Adipose tissue (tissue), 3 donors: ENCODE measurements around the gene CD80. TPM values are rescaled to one million over a fixed set of nuclear protein-coding genes. Genes with fewer than 3 reads are reported as not detected.
"Not testable (repeated sequence)": the region's sequence is repeated elsewhere in the genome, so short reads cannot be mapped to it uniquely, and the experiment has no call there.

Source experiments
- H3K27ac ChIP-seq: one replicate; pipeline ENCODE4 v1.5.1; 2013; ENCODE audit warnings: low read depth, low read length
- WGBS, 3 donors: extraction: QIAGEN DNeasy Blood & Tissue Kit; methylation state at CpG; one replicate each; pipeline ENCODE4 v1.1.7; 2013; 5-methylcytosine and 5-hydroxymethylcytosine counted together
- polyA plus RNA-seq, 3 donors: library from polyadenylated mRNA; stranded (reverse); fragments of 200-250 nt; gene quantifications; one replicate each; pipeline ENCODE4 v1.2.3, GENCODE V29; 2013
- donor health status: healthy with polysubstance abuse.
- donor health status: Bipolar disorder and iron deficiency.
- donor health status: healthy.

CD80 gene
- polyA plus RNA-seq, 3 donors: 0.06 to 0.14 TPM; not detected in 1

- no peak overlapping the region for H3K27ac ChIP-seq
- 80 to 85% (median 83%) methylated on average over 3 of the region's 3 CpGs for WGBS, 3 donors
These were observed 27.3 kb upstream of the CD80 start for GRCh38 chr3:119586733-119587172.

- WGBS, 3 donors: 95 to 97% (median 96%) methylated on average over 11 of the region's 11 CpGs
- H3K27ac ChIP-seq: no peak overlapping the region
These were observed 26.6 kb upstream of the CD80 start for GRCh38 chr3:119585856-119586570.

DNA sequence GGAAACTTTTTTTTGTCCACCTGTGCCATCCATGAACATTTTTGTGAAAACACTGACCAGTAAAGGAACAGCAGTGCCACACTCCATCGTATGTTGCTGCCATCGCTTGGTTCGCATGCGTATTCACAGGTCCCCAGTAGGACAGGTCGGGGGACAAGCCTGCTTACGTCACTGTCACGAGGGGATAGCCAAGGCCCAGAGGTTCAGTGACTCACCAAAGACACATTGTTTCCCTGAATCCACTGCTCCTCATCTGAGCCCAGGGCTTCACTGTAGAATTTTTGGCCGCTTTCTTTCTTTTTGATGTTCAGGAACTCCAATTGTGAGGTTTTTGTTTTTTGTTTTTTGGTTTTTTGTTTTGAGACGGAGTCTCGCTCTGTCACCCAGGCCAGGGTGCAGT lies 25.8 kb upstream of the CD80 start:
- no peak overlapping the region for H3K27ac ChIP-seq
- WGBS, 3 donors: 94 to 96% (median 94%) methylated on average over 10 of the region's 10 CpGs

GRCh38 chr3:119582178-119582577 lies 22.8 kb upstream of the CD80 start:
- no peak overlapping the region for H3K27ac ChIP-seq
- WGBS, 3 donors: 80 to 91% (median 82%) methylated on average over 6 of the region's 6 CpGs

DNA sequence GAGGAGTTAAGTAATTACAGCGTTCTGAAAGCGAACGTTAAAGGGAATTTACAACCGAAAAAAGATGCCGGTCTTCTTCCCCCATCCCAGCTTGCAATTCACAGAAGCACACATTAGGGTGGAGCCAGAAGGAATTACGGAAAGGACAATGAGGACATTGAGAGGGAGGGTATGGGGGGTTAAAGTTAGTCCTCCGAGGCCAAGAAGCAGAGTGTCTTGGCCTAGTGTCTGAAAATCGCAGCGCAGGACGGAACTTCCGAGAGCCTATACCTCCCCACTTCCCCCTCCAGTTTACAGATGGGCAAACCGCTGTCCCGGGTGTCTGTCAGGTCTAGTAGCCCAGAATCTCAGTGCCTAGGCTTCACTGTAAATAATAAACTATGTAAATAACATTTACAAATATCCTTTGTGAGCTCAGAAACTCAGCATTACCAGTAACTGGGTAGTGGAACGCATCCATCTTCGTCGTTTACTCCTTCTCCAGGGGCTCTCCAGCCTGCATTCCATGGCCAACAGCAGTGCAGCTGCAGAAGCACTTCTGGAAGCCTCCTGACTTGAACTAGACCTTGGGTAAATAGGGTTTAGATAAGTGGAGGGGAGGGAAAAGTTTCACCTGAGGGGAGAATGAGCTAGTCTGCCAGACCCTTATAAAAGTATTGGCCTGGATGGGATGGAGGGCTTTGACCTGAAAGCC lies 20.8 kb upstream of the CD80 start:
- 13 to 20% (median 14%) methylated on average over 16 of the region's 16 CpGs for WGBS, 3 donors
- H3K27ac ChIP-seq: peak overlapping the region; percentile 69

DNA sequence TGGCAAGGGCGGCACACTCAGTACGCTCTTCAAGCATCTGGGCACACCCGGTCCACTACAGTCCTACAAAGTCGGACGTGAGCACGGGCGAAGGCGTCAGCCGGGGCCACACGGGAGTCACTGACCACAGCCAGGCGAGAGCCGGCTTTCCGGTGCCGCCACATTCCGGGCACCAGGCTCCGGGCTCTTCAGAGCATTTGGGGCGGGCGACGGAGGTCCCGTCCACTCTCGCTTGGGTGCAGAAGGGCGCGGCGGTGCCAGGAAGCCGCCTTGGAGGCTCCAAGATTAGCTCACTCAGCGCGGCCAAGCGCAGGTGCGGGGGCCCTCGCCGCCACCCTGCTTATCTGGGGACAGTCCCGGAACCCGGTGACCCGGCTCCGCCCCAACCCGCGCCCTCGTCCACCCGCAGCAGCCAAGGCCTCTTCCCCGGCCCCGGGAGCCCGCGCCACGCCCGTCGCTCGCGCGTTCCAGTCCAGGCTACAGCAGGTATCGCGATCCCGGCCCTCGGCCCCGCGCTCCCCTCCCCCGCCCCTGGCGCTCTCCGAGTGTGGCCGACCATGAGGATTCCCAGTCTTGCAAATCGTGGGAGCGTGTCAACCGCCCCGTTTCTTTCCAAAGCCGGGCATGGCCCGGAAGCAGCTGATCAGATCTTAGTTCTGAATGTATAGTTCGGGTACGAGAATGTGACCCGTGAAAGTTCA lies 20.1 kb upstream of the CD80 start, which contains the start of gene ADPRH:
ADPRH (plus strand) TSS at position 127 of the 701 bp plus-strand sequence. CDS start 2,678 bp downstream, outside the sequence.
- WGBS, 3 donors: 1% methylated on average over 63 to 68 of the region's 68 CpGs
- H3K27ac ChIP-seq: peak within 1 kb of the TSS; percentile 69

- H3K27ac ChIP-seq: no peak overlapping the region
These were observed 16.1 kb upstream of the CD80 start for GRCh38 chr3:119575507-119575906.

DNA sequence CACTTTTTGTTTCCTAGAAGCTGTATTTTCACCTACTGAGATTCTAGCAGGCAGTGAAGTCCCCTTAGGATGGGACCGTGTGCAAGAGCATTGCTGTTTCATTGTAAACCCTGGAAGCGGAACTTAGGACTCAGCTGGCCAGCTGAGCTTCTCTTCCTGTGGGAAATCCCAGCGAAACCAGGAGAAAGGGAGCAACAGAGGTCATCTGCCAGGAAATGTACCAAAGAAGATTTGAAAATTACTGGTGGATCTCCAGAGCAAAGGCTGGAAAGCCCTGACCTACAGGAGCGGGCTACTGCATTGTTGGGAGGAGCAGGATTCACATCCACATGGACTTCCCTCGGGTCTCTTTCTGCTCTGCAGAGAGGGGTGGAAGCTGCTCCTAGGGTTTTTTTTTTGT lies 12.3 kb upstream of the CD80 start:
- H3K27ac ChIP-seq: no peak overlapping the region
- WGBS, 3 donors: 47 to 82% (median 70%) methylated on average over 5 of the region's 5 CpGs

DNA sequence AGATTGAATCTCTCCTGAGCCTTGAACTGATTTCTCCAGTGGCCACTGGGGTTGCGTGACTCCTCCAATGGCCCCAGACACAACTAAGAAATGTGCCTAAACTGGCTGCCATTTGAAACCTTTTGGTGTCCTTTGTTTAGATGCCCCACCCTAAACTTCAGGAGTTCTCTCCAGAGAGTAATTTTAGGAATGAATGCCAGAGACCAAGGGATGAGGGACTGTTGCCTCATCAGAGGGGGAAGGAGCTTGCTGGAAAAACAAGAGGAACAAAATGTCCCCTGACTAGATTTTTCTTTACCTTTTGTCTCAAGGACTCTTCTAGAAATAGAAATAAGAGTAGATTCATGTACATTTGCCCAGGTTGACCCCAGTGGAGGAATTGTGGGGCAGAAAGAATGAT lies 11.8 kb upstream of the CD80 start:
- 79 to 96% (median 86%) methylated on average over 1 of the region's 1 CpG for WGBS, 3 donors
- H3K27ac ChIP-seq: no peak overlapping the region

DNA sequence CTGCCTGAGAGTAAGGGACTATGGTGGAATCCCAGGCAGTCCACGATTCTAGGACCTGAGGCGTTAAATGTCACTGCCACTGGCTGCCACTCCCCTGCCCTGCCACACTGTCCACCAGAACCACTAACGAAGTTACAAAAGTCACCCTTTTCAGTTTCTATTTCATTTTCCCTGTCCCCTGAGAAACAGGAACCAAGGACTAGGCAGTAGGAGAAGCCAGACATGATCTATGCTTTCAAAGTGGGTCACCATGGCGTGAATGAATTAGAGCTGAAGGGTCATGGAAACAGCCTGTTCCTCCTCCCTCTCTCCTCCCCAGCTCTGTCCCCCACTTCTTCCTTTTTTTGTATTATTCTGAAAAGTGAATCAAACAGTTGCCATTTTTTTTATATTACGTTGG lies 10.8 kb upstream of the CD80 start:
- 56 to 82% (median 68%) methylated on average over 5 of the region's 5 CpGs for WGBS, 3 donors
- H3K27ac ChIP-seq: no peak overlapping the region

DNA sequence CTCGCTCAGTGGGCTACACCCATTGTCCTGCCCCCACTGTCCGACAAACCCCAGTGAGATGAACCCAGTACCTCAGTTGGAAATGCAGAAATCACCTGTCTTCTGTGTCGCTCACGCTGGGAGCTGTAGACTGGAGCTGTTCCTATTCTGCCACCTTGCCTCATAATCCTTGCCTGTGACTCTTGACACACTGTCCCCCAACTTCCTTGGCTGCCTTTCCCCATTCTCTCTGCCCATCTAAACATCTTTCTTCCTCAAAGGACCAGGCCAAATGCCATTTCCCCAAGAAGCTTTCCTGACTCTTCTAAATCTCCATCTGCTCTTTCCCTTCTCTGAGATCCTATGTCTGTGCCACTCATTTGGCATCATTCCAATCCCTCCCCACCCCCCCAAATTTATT lies 9.7 kb upstream of the CD80 start:
- H3K27ac ChIP-seq: no peak overlapping the region
- 81 to 92% (median 87%) methylated on average over 4 of the region's 4 CpGs for WGBS, 3 donors

DNA sequence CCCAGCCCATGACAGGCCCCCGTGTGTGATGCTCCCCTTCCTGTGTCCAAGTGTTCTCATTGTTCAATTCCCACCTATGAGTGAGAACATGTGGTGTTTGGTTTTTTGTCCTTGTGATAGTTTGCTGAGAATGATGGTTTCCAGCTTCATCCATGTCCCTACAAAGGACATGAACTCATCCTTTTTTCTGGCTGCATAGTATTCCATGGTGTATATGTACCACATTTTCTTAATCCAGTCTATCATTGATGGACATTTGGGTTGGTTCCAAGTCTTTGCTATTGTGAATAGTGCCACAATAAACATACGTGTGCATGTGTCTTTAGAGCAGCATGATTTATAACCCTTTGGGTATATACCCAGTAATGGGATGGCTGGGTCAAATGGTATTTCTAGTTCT lies 3.9 kb upstream of the CD80 start:
- 82 to 93% (median 88%) methylated on average over 2 of the region's 2 CpGs for WGBS, 3 donors
- not testable (repeated sequence) for H3K27ac ChIP-seq

DNA sequence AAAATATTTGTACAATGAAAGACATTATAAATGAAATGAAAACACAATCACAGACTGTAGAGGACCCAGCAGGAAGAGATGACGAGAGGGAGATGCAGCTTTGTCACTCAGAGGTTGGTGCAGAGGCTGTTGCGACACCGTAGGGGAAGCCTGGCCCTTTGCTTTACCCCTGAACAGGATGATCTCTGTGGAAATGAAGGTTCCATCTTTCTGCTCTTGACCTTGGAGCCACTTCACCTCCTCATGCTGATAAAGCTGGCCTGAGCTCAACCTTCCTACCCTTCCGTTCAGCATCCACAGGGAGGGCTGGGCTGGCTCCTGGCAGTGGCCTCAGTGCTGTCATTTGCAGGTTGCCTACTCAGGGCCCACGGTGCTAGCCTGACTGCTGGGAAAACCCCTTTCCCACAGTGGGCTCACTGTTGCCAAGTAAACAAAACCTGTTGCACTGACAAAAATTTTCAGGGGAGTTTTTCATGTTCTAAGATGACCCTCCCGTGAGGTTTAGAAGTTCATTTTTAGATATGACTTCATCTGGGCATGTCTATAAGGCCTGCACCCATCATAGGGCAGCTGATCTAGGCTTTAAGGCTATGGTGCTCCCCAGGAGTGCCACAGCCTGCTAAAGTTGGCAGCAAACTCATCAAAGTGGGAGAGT lies 3.0 kb upstream of the CD80 start:
- H3K27ac ChIP-seq: no peak overlapping the region
- 45 to 59% (median 53%) methylated on average over 6 of the region's 6 CpGs for WGBS, 3 donors

DNA sequence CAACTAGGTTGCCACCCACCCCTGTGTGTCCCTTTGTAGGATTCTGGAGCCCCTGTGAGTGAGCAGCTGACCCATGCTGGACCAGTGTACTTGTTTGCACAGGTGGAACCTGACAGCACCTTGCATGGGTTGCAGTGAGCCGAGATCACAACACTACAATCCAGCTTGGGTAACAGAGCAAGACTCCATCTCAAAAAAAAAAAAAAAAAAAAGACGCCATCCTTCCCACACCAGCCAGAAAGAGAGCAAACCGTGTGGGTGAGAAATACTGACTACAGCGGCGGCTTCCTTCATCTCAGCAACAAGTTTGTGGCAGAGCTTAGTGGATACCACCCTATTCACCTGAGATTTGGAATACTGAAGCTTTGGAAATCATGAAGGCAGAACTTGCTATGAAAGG lies 746 bp upstream of the CD80 start:
- 82 to 93% (median 89%) methylated on average over 5 of the region's 5 CpGs for WGBS, 3 donors
- no peak overlapping the region for H3K27ac ChIP-seq

DNA sequence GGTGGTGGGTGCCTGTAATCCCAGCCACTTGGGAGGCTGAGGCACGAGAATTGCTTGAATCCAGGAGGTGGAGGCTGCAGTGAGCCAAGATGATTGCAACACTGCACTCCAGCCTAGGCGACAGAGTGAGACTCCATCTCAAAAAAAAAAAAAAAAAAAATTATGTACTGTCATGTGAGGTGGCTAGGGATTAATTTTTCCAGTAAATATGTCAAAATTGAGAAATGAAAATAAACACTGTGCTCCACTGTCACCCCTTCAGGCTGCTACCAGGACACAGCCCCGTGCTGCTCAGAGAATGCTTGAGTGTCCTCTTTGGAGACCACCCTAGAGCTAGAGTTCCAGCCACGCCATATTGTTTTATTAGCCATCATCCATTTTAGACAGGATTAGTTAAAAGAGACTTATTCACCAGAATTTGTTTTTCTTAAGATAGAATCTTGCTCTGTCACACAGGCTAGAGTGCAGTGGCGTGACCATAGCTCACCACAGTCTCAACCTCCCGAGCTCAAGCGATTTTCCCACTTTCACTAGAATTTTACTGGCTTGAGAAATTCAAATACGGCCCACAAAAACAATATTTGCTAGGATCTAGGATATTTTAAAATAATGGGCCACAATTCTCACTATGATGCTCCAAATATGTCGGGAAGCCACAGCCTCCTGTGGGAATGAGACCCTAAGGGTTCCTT lies 642 bp downstream of the CD80 start:
- 85 to 92% (median 87%) methylated on average over 9 of the region's 9 CpGs for WGBS, 3 donors
- H3K27ac ChIP-seq: no peak overlapping the region

- 55 to 77% (median 57%) methylated on average over 3 of the region's 3 CpGs for WGBS, 3 donors
- H3K27ac ChIP-seq: no peak overlapping the region
These were observed 1.5 kb downstream of the CD80 start for GRCh38 chr3:119557877-119558269.

DNA sequence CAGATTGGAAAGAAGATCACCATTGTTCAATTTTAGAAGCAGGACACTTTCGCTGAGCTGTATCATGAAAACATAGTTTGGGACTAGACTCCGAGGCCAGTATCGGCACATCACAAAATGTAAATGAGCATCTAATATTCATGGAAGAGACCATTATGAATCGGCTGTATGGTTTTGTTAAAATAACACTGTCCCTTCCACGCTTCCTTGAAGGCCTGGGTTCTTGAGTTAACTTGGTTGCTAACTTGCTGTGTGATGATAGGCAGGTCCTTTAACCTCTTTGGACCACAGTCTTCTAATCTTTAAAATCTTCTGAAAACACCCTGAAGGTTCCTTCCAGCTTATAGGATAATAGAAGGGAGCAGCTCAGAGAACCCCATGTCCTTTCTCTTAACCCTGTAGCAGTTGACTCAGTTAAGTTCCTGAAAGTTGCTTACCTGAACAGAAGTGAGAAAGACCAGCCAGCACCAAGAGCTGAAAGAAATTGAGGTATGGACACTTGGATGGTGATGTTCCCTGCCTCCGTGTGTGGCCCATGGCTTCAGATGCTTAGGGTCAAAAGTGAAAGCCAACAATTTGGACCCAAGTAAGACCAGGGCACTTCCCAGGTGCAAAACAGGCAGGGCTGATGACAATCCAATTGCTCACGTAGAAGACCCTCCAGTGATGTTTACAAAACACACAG lies 2.1 kb downstream of the CD80 start:
- 89 to 90% (median 90%) methylated on average over 7 of the region's 7 CpGs for WGBS, 3 donors
- H3K27ac ChIP-seq: no peak overlapping the region

- H3K27ac ChIP-seq: no peak overlapping the region
- WGBS, 3 donors: 64 to 100% (median 96%) methylated on average over 1 of the region's 1 CpG
These were observed 3.5 kb downstream of the CD80 start for GRCh38 chr3:119555929-119556328.
